ENCODE measurements around the gene SUN3.
"Not testable (repeated sequence)": the region's sequence is repeated elsewhere in the genome, so short reads cannot be mapped to it uniquely, and the experiment has no call there.

Gene SUN3

DNA sequence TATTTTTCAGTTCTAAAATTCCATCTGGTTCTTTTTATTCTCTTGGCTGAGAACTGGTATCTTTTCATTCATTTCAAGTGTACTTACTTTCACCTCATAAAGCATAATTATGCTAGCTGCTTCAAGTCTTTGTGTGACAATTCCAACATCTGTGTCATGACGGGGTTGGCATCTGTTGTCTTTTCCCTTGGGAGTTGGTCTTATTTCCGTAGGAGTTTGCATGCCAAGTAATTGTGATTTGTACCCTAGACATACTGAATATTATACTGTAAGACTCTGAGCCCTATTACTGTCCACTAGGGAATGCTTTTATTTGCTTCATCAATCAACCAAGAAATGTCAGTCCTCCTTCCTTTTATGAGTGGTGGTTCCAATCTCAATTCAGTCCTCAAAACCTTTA, 24.9 kb downstream of the SUN3 start:
- in situ Hi-C loops (cut with HindIII; ENCODE audit: low sequenced_read_pairs): no loop called here
- DNase-seq (ENCODE audit: low read depth, low spot score): no peak
- H3K4me3 ChIP-seq (ENCODE audit: low read depth, low read length): no peak overlapping the region
- TF ChIP-seq, protein P1, sequence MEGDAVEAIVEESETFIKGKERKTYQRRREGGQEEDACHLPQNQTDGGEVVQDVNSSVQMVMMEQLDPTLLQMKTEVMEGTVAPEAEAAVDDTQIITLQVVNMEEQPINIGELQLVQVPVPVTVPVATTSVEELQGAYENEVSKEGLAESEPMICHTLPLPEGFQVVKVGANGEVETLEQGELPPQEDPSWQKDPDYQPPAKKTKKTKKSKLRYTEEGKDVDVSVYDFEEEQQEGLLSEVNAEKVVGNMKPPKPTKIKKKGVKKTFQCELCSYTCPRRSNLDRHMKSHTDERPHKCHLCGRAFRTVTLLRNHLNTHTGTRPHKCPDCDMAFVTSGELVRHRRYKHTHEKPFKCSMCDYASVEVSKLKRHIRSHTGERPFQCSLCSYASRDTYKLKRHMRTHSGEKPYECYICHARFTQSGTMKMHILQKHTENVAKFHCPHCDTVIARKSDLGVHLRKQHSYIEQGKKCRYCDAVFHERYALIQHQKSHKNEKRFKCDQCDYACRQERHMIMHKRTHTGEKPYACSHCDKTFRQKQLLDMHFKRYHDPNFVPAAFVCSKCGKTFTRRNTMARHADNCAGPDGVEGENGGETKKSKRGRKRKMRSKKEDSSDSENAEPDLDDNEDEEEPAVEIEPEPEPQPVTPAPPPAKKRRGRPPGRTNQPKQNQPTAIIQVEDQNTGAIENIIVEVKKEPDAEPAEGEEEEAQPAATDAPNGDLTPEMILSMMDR (IDR thresholded peaks at IDR 0.05; ENCODE audit: low read depth, low read length): no peak

DNA sequence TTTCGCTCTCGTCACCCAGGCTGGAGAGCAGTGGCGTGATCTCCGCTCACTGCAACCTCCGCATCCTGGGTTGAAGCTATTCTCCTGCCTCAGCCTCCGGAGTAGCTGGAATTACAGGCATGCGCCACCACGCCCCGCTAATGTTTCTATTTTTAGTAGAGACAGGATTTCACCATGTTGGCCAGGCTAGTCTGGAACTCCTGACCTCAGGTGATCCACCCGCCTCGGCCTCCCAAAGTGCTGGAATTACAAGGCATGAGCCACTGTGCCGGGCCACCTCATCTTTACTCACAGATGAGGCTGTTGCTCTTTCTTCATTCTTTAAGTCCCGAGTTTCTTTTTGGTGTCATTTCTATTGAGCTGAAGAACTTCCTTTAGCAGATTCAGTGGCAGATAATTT, 28.7 kb downstream of the SUN3 start:
- in situ Hi-C loops (cut with HindIII; ENCODE audit: low sequenced_read_pairs); H3K4me3 ChIP-seq (ENCODE audit: low read depth, low read length): not testable (repeated sequence)
- peak; percentile 24 for DNase-seq (ENCODE audit: low read depth, low spot score)

DNA sequence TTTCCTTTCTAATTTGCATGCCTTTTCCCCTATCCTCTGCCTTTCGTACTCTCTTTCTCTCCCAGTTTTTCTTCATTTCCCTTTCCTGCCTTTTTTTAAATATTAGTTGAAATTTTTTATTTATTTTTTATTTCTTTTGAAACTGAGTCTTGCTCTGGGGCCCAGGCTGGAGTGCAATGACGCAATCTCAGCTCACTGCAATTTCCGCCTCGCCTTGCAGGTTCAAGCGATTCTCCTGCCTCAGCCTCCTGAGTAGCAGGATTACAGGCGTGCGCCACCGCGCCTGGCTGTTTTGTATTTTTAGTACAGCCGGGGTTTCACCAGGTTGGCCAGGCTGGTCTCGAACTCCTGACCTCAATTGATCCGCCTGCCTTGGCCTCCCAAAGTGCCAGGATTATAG, 29.5 kb downstream of the SUN3 start:
- TF ChIP-seq, protein P1 (IDR thresholded peaks at IDR 0.05; ENCODE audit: low read depth, low read length): no peak
- in situ Hi-C loops (cut with HindIII; ENCODE audit: low sequenced_read_pairs): no loop called here
- H3K4me3 ChIP-seq (ENCODE audit: low read depth, low read length): no peak overlapping the region
- DNase-seq (ENCODE audit: low read depth, low spot score): no peak

DNA sequence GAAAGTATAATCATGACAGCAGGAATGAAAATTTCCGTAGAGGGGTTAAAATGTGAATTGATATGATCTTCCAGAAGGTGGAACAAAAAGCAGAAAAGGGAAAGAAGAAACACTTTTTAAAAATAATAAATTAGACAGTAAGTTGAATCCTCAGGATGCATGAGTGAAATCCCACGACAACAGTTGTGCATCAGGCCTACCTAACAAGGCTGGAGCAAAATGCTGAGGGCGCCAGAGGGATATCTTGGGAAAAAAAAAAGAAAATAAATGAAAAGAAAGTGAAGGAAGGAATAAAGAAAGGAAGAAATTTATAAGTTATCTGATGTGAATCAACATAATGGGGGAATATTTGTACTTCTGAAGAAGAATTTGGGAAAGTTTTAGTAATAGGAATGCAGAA, 36.5 kb downstream of the SUN3 start:
- TF ChIP-seq, protein P1 (IDR thresholded peaks at IDR 0.05; ENCODE audit: low read depth, low read length): no peak
- in situ Hi-C loops (cut with HindIII; ENCODE audit: low sequenced_read_pairs): no loop called here
- no peak overlapping the region for H3K4me3 ChIP-seq (ENCODE audit: low read depth, low read length)
- DNase-seq (ENCODE audit: low read depth, low spot score): no peak

DNA sequence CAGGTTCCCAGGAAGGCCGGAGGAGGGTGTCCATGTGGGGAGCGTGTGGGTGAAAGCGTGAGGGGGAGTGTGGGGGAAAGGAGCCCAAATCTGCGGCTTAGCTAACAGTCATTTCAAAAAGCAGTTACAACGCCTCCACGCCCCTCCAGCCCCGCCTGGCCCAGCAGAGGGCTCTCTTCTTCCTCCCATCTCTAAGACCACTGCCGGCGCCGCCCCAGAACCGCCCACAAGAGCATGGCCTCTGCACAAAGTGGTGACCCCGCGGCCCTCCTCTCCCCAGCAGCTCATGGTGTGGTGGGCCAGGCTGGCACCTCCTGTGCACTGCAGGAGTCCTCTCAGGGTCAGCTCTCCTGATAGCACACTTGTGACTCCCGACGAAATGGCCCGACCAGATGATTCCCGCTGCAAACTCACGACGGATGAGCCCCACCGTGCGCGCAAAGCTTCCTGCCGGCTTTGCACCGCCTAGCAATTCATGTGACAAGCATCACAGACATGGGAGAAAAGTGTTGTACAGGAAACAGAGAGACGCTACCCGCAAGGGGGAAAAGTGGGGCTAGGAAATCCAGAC, 37.1 kb downstream of the SUN3 start:
- TF ChIP-seq, protein P1 (IDR thresholded peaks at IDR 0.05; ENCODE audit: low read depth, low read length): peak; percentile 83
- H3K4me3 ChIP-seq (ENCODE audit: low read depth, low read length): peak overlapping the region; percentile 44
- in situ Hi-C loops (cut with HindIII; ENCODE audit: low sequenced_read_pairs): no loop called here
- peak; percentile 77 for DNase-seq (ENCODE audit: low read depth, low spot score)

DNA sequence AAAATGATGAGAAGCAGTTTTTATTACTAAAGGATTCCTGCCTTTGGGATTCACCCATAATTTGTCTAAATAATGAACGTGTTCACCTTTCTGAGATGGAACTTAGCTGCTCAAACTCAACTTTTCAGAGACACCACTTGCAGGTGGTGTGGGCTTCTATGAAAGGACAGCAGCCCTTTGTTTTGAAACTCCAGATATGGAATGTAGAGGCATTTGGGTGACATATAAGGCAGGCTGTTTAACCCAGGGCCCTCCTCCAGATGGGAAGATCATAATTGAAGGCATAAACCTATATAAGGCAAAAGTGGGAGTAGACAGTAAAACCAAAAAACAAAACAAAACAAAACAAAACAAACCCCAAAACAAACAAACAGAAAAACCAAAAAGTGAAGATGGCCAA, 37.6 kb downstream of the SUN3 start:
- in situ Hi-C loops (cut with HindIII; ENCODE audit: low sequenced_read_pairs): no loop called here
- H3K4me3 ChIP-seq (ENCODE audit: low read depth, low read length): no peak overlapping the region
- TF ChIP-seq, protein P1 (IDR thresholded peaks at IDR 0.05; ENCODE audit: low read depth, low read length): no peak
- DNase-seq (ENCODE audit: low read depth, low spot score): no peak

DNA sequence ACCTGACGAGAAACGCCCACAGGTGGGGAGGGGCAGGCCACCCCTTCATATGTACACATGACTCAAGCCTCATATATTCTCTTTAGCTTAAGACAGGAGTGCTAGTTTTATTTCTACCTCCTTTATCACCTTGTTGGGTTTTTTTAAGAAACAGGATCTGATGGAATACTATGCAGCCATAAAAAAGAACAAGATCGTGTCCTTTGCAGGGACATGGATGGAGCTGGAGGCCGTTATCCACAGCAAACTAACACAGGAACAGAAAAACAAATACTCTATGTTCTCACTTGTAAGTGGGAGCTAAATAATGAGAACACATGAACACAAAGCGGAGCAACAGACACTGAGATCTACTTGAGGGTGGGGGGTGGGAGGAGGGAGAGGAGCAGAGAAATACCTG, 38.3 kb downstream of the SUN3 start:
- in situ Hi-C loops (cut with HindIII; ENCODE audit: low sequenced_read_pairs): no loop called here
- TF ChIP-seq, protein P1 (IDR thresholded peaks at IDR 0.05; ENCODE audit: low read depth, low read length): no peak
- H3K4me3 ChIP-seq (ENCODE audit: low read depth, low read length): no peak overlapping the region
- DNase-seq (ENCODE audit: low read depth, low spot score): no peak

DNA sequence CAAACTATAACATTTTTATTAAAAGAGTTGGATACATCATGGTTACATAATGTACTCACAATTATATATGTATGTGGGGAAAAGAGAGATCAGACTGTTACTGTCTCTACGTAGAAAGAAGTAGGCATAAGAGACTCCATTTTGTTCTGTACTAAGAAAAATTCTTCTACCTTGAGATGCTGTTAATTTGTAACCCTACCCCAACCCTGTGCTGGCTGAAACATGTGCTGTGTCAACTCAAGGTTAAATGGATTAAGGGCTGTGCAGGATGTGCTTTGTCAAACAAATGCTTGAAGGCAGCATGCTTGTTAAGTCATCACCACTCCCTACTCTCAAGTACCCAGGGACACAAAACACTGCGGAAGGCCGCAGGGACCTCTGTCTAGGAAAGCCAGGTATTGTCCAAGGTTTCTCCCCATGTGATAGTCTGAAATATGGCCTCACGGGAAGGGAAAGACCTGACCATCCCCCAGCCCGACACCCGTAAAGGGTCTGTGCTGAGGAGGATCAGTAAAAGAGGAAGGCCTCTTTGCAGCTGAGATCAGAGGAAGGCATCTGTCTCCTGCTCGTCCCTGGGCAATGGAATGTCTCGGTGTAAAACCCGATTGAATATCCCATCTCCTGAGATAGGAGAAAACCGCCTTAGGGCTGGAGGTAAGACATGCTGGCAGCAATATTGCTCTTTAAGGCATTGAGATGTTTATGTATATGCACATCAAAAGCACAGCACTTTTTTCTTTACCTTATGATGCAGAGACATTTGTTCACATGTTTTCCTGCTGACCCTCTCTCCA, 39.1 kb downstream of the SUN3 start:
- in situ Hi-C loops (cut with HindIII; ENCODE audit: low sequenced_read_pairs); H3K4me3 ChIP-seq (ENCODE audit: low read depth, low read length); DNase-seq (ENCODE audit: low read depth, low spot score): not testable (repeated sequence)
